M059J (cell line): Measurements from ENCODE around the gene FANCC. TPM values are rescaled to one million over a fixed set of nuclear protein-coding genes. Genes with fewer than 3 reads are reported as not detected.
"Not testable (repeated sequence)": the region's sequence is repeated elsewhere in the genome, so short reads cannot be mapped to it uniquely, and the experiment has no call there.

ENCODE experiments used
- DNase-seq: peaks from one replicate; pipeline ENCODE4 v3.0.0-alpha.2; 2012; ENCODE audit warnings: low read depth
- total RNA-seq: library from RNA; depleted of rRNA; stranded (reverse); fragments of >200 nt; shearing (Covaris generic); gene quantifications from 2 replicates; pipeline ENCODE4 v1.2.3, GENCODE V29; 2014

FANCC gene
- total RNA-seq, 1 experiment from 2014 or later, result 16.5 TPM

GRCh38 chr9:95284162-95285080 is 33.1 kb downstream of the FANCC start:
- peak; percentile 88 for DNase-seq

GRCh38 chr9:95283673-95284072 is 33.8 kb downstream of the FANCC start:
- DNase-seq, result peak; percentile 63

- DNase-seq, result no peak
These were observed 35.2 kb downstream of the FANCC start for GRCh38 chr9:95282332-95282731.

- DNase-seq, result no peak
These were observed 36.8 kb downstream of the FANCC start for GRCh38 chr9:95280745-95281144.

GRCh38 chr9:95277509-95277908 is 40.0 kb downstream of the FANCC start:
- DNase-seq, result no peak

- no peak for DNase-seq
These were observed 41.0 kb downstream of the FANCC start for GRCh38 chr9:95276395-95276954.

GRCh38 chr9:95274160-95274559 is 43.3 kb downstream of the FANCC start:
- not testable (repeated sequence) for DNase-seq

- DNase-seq, result no peak
These were observed 44.0 kb downstream of the FANCC start for GRCh38 chr9:95273369-95274022.

GRCh38 chr9:95272830-95273229 is 44.7 kb downstream of the FANCC start:
- no peak for DNase-seq

GRCh38 chr9:95270790-95271189 is 46.7 kb downstream of the FANCC start:
- DNase-seq, result no peak

GRCh38 chr9:95269803-95270773 is 47.4 kb downstream of the FANCC start:
- DNase-seq, result not testable (repeated sequence)

- peak; percentile 43 for DNase-seq
These were observed 48.8 kb downstream of the FANCC start for GRCh38 chr9:95268681-95269080.

GRCh38 chr9:95266649-95267048 is 50.9 kb downstream of the FANCC start:
- no peak for DNase-seq

- DNase-seq, result no peak
These were observed 51.5 kb downstream of the FANCC start for GRCh38 chr9:95265960-95266359.

GRCh38 chr9:95264954-95265615 is 52.4 kb downstream of the FANCC start:
- peak; percentile 62 for DNase-seq

GRCh38 chr9:95261890-95262289 is 55.6 kb downstream of the FANCC start:
- DNase-seq, result peak; percentile 65

GRCh38 chr9:95250462-95251221 is 66.9 kb downstream of the FANCC start:
- DNase-seq, result no peak

- DNase-seq, result no peak
These were observed 67.5 kb downstream of the FANCC start for GRCh38 chr9:95249986-95250385.

GRCh38 chr9:95246547-95246946 is 71.0 kb downstream of the FANCC start:
- peak; percentile 69 for DNase-seq

GRCh38 chr9:95242613-95243012 is 74.9 kb downstream of the FANCC start:
- DNase-seq, result no peak
